IPS-20b (cell line): ENCODE results near the gene ZNF177.

Experiments
- H3K27ac ChIP-seq: one replicate; pipeline ENCODE4 v1.5.1; 2013; ENCODE audit warnings: low read length
- H3K27me3 ChIP-seq: 2 replicates; pipeline ENCODE4 v1.6.1; 2013; ENCODE audit warnings: mild to moderate bottlenecking, low read length, inconsistent platforms; ENCODE audit not compliant: insufficient read depth
- H3K36me3 ChIP-seq: 2 replicates; pipeline ENCODE4 v1.6.1; 2013; ENCODE audit warnings: low read depth, mild to moderate bottlenecking, inconsistent platforms, low read length, moderate library complexity; ENCODE audit not compliant: insufficient read depth
- H3K4me1 ChIP-seq: 2 replicates; pipeline ENCODE4 v1.6.1; 2013; ENCODE audit warnings: mild to moderate bottlenecking, control low read depth, inconsistent platforms, low read length, moderate library complexity; ENCODE audit not compliant: insufficient read depth
- H3K4me3 ChIP-seq: 2 replicates; pipeline ENCODE4 v1.5.1; 2013; ENCODE audit warnings: mild to moderate bottlenecking, low read length, inconsistent platforms
- H3K9ac ChIP-seq: 2 replicates; pipeline ENCODE4 v1.6.1; 2013; ENCODE audit warnings: low read depth, mild to moderate bottlenecking, inconsistent platforms, low read length, moderate library complexity
- H3K9me3 ChIP-seq: 2 replicates; pipeline ENCODE4 v1.6.1; 2013; ENCODE audit warnings: mild to moderate bottlenecking, low read depth, low read length, inconsistent platforms; ENCODE audit not compliant: insufficient read depth

The ZNF177 gene

DNA sequence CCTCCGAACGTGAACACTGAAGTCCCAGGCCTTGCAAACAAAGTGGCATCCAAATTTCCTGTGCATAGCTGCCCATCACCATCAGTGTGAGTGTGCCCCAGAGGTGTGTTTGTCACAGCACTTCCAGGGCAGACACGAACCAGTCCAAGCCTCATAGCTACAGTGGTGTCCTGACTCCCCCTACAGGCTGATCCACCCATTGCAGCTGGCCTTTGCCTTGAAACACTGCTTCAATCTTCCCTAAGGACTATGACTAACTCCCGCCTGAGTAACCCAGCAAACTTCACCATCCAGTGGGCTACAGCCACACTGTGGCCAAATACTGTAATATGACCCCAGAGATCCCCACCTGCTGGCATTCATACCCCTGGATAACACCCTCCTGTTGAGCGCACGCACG lies 68.7 kb downstream of the ZNF177 start:
- Histone ChIP-seq H3K36me3 (peaks cover 34% of the 10 kb centered on the region), H3K27me3 (no peaks in the 10 kb centered on the region), H3K4me3 (no peak overlapping the region), H3K4me1 (peaks cover 4% of the 10 kb centered on the region; the same call in 1 of the 2 replicates), H3K9ac (no peak overlapping the region), H3K9me3 (peaks cover 3% of the 10 kb centered on the region; the same call in 1 of the 2 replicates), H3K27ac (no peak overlapping the region)
